Measurements from ENCODE around the gene JMY.
"Not testable (repeated sequence)": the region's sequence is repeated elsewhere in the genome, so short reads cannot be mapped to it uniquely, and the experiment has no call there.

The JMY gene

GRCh38 chr5:79236970-79237739 lies 1.2 kb downstream of the JMY start:
- no peak for FAIRE-seq
- no peak for DNase-seq (ENCODE audit: low spot score)

- DNase-seq (ENCODE audit: low spot score) (no peak), FAIRE-seq (no peak)
Observed at GRCh38 chr5:79237740-79238560, 2.0 kb downstream of the JMY start.

GRCh38 chr5:79240561-79240960 lies 4.6 kb downstream of the JMY start:
- DNase-seq (ENCODE audit: low spot score): no peak
- no peak for FAIRE-seq

- DNase-seq (ENCODE audit: low spot score) (no peak), FAIRE-seq (no peak)
Observed at GRCh38 chr5:79241535-79241979, 5.6 kb downstream of the JMY start.

- DNase-seq (ENCODE audit: low spot score) (no peak), FAIRE-seq (no peak)
Observed at GRCh38 chr5:79242242-79243039, 6.5 kb downstream of the JMY start.

GRCh38 chr5:79243224-79243623 lies 7.3 kb downstream of the JMY start:
- FAIRE-seq (no peak), DNase-seq (ENCODE audit: low spot score) (no peak)

GRCh38 chr5:79254067-79254466 lies 18.1 kb downstream of the JMY start:
- FAIRE-seq; DNase-seq (ENCODE audit: low spot score): not testable (repeated sequence)

- no peak for FAIRE-seq
Observed at GRCh38 chr5:79255786-79256557, 20.0 kb downstream of the JMY start.

GRCh38 chr5:79256563-79256962 lies 20.6 kb downstream of the JMY start:
- no peak for FAIRE-seq
- no peak for DNase-seq (ENCODE audit: low spot score)

More at GRCh38 chr5:79255786-79256557, 20.0 kb downstream of the JMY start:
- peak; percentile 7 for DNase-seq (ENCODE audit: low spot score)

- FAIRE-seq (no peak), DNase-seq (ENCODE audit: low spot score) (no peak)
Observed at GRCh38 chr5:79257314-79257713, 21.4 kb downstream of the JMY start.

- DNase-seq (ENCODE audit: low spot score): no peak
- FAIRE-seq: no peak
Observed at GRCh38 chr5:79258801-79259200, 22.9 kb downstream of the JMY start.

- DNase-seq (ENCODE audit: low spot score) (no peak), FAIRE-seq (no peak)
Observed at GRCh38 chr5:79259383-79259782, 23.5 kb downstream of the JMY start.

GRCh38 chr5:79259810-79260209 lies 23.9 kb downstream of the JMY start:
- FAIRE-seq (no peak), DNase-seq (ENCODE audit: low spot score) (no peak)

- FAIRE-seq (no peak), DNase-seq (ENCODE audit: low spot score) (no peak)
Observed at GRCh38 chr5:79261897-79262296, 26.0 kb downstream of the JMY start.

GRCh38 chr5:79263290-79263689 lies 27.4 kb downstream of the JMY start:
- FAIRE-seq (no peak), DNase-seq (ENCODE audit: low spot score) (no peak)

GRCh38 chr5:79267180-79267579 lies 31.2 kb downstream of the JMY start:
- no peak for FAIRE-seq

GRCh38 chr5:79269733-79270166 lies 33.8 kb downstream of the JMY start:
- DNase-seq (ENCODE audit: low spot score): no peak
- no peak for FAIRE-seq

More at GRCh38 chr5:79267180-79267579, 31.2 kb downstream of the JMY start:
- DNase-seq (ENCODE audit: low spot score): no peak

GRCh38 chr5:79273341-79273740 lies 37.4 kb downstream of the JMY start:
- FAIRE-seq (no peak), DNase-seq (ENCODE audit: low spot score) (no peak)

- DNase-seq (ENCODE audit: low spot score) (no peak), FAIRE-seq (no peak)
Observed at GRCh38 chr5:79284846-79285245, 48.9 kb downstream of the JMY start.

GRCh38 chr5:79285285-79285684 lies 49.4 kb downstream of the JMY start:
- DNase-seq (ENCODE audit: low spot score) (no peak), FAIRE-seq (no peak)

GRCh38 chr5:79285833-79286232 lies 49.9 kb downstream of the JMY start:
- FAIRE-seq: no peak
- no peak for DNase-seq (ENCODE audit: low spot score)
